Tibial nerve (tissue), 4 donors: ENCODE data around the gene ARID1B. TPM values are rescaled to one million over a fixed set of nuclear protein-coding genes. Genes with fewer than 3 reads are reported as not detected.

Experiments
- DNase-seq, 2 donors: peaks; one replicate each; pipeline ENCODE4 v3.0.0-alpha.2; 2019; ENCODE audit warnings: low spot score in 2 of 2
- H3K27ac ChIP-seq, 4 donors: fragments of 200-600 bp; sonication (generic) in 3 of 4; one replicate each; pipeline ENCODE4 v1.5.1; 2017 to 2019; ENCODE audit warnings: mild to moderate bottlenecking in 1 of 4
- H3K27me3 ChIP-seq, 2 donors: fragments of 200-600 bp; sonication (generic) in 1 of 2; one replicate each; pipeline versions ENCODE4 v1.5.1 to v1.6.0; 2017 to 2019
- H3K36me3 ChIP-seq, 3 donors: fragments of 200-600 bp; sonication (generic); one replicate each; pipeline ENCODE4 v1.5.1; 2018 to 2019
- H3K4me1 ChIP-seq, 4 donors: fragments of 200-600 bp; sonication (generic) in 3 of 4; one replicate each; pipeline ENCODE4 v1.5.1; 2017 to 2019
- H3K4me3 ChIP-seq, 4 donors: fragments of 200-600 bp; sonication (generic) in 3 of 4; one replicate each; pipeline ENCODE4 v1.5.1; 2017 to 2019; ENCODE audit warnings: mild to moderate bottlenecking in 1 of 4, moderate library complexity in 1 of 4
- H3K9me3 ChIP-seq, 4 donors: fragments of 200-600 bp; sonication (generic) in 3 of 4; one replicate each; pipeline ENCODE4 v1.5.1; 2017 to 2019
- EP300 ChIP-seq, 2 donors: sonication (generic); formaldehyde crosslinking; IDR thresholded peaks; one replicate each; pipeline ENCODE4 v1.6.1; 2017; ENCODE audit warnings: antibody characterized with exemption in 2 of 2, mild to moderate bottlenecking in 1 of 2
- POLR2A ChIP-seq, 2 donors: fragments of 450-650 bp; IDR thresholded peaks; one replicate each; pipeline ENCODE4 v1.6.1; 2017; ENCODE audit warnings: antibody characterized with exemption in 2 of 2, mild to moderate bottlenecking in 2 of 2, moderate library complexity in 2 of 2
- WGBS, 2 donors: methylation state at CpG; one replicate each; pipeline ENCODE4 v1.1.5; 2018; 5-methylcytosine and 5-hydroxymethylcytosine counted together
- total RNA-seq, 4 donors: library from RNA; depleted of rRNA; stranded (reverse); fragments of >200 nt; gene quantifications; one replicate each; pipeline ENCODE4 v1.1.0, GENCODE V29; 2016
- TF ChIP-seq, protein P1 (sequence below), 5 experiments: fragments of 200-600 bp in 3 of 5; fragments of 450-650 bp in 2 of 5; sonication (generic) in 3 of 5; IDR thresholded peaks; one replicate each; pipeline ENCODE4 v1.5.1; 2016 to 2019; ENCODE audit warnings: antibody characterized with exemption in 5 of 5, mild to moderate bottlenecking in 3 of 5, moderate library complexity in 2 of 5

The ARID1B gene
- total RNA-seq, 4 donors from 2014 or later, result 91.5 to 123 (median 110) TPM

DNA sequence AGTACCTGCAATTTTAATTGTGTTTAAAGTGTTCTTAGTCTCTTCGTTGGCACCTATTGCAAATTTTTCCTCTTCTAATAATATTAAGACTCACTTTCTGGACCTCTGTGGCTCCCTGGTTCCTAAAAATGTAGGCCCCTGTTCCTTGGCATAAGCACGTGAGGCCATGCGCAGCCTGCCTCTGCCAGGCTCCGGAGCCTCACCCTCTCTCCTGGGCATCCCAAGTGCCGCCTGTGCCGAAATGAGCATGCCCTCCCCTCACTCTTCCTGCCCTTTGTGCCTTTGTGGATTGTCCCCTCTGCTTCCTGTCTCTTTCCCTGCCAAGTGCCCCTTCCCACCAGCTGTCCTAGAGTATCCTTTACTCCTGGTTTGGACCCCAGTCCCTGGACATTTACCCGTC, 300.1 kb downstream of the ARID1B start:
- Histone ChIP-seq H3K27me3 (no peaks in the 10 kb centered on the region), H3K4me3 (no peak overlapping the region), H3K9me3 (no peaks in the 10 kb centered on the region), H3K4me1 (peaks cover 0 to 41% (median 13%) of the 10 kb centered on the region in 4 donors), H3K36me3 (no peaks in the 10 kb centered on the region), H3K27ac (no peak overlapping the region)
- TF ChIP-seq, protein P1, sequence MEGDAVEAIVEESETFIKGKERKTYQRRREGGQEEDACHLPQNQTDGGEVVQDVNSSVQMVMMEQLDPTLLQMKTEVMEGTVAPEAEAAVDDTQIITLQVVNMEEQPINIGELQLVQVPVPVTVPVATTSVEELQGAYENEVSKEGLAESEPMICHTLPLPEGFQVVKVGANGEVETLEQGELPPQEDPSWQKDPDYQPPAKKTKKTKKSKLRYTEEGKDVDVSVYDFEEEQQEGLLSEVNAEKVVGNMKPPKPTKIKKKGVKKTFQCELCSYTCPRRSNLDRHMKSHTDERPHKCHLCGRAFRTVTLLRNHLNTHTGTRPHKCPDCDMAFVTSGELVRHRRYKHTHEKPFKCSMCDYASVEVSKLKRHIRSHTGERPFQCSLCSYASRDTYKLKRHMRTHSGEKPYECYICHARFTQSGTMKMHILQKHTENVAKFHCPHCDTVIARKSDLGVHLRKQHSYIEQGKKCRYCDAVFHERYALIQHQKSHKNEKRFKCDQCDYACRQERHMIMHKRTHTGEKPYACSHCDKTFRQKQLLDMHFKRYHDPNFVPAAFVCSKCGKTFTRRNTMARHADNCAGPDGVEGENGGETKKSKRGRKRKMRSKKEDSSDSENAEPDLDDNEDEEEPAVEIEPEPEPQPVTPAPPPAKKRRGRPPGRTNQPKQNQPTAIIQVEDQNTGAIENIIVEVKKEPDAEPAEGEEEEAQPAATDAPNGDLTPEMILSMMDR (IDR thresholded peaks at IDR 0.05), result no peak
- TF ChIP-seq EP300 (IDR thresholded peaks at IDR 0.05) (no peak), POLR2A (IDR thresholded peaks at IDR 0.05) (no peak)
- DNase-seq, result no peak
- WGBS, 2 donors, result 93% methylated on average over 7 of the region's 7 CpGs

DNA sequence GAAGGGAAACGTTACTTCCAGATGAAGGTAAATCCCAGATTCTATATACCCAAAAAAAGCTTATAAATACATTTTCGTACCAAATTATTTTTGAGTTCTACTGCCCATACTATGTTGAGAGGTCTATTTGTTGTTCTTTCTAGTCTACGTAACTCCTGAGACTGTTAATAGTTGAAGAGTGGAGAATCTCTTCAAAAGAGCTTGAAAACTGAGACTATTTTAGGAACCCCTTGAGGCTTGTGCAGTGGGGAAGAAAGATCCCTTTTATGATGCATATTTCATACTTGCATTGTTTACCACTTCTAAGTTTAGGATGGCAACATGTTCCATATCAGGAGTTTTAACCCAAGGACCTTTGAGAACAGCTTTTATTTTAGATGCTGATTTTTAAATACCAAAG, 301.1 kb downstream of the ARID1B start:
- 62 to 74% methylated on average over 3 of the region's 3 CpGs for WGBS, 2 donors

DNA sequence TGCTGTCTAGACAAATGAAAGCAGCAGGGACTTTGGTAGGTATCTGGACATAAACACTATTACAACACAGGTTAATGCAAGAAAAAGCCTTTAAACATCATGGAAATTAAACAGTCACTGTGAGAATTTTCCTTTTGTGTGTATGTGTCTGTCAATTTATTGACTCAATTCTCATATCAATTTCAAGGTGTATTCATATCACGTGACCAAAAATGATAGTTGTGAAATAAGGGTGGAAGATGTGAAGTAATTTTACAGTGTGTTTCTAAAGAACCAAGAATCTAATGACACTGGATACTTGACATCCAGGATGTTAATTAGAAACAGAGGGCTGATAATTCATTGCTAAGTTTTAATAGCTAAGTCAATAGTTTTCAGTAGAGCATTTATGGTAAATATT, 302.1 kb downstream of the ARID1B start:
- H3K27ac ChIP-seq, result no peak overlapping the region
- no peaks in the 10 kb centered on the region for H3K27me3 ChIP-seq
- TF ChIP-seq EP300 (IDR thresholded peaks at IDR 0.05) (no peak), POLR2A (IDR thresholded peaks at IDR 0.05) (no peak)
- TF ChIP-seq, protein P1 (IDR thresholded peaks at IDR 0.05), result no peak
- peaks cover 0 to 44% (median 13%) of the 10 kb centered on the region in 4 donors for H3K4me1 ChIP-seq
- H3K36me3 ChIP-seq, result no peaks in the 10 kb centered on the region
- H3K4me3 ChIP-seq, result no peak overlapping the region
- no peak for DNase-seq
- 73 to 74% methylated on average over 1 of the region's 1 CpG for WGBS, 2 donors
- H3K9me3 ChIP-seq, result no peaks in the 10 kb centered on the region

More for the DNA sequence above, 301.1 kb downstream of the ARID1B start:
- no peaks in the 10 kb centered on the region for H3K36me3 ChIP-seq
- H3K27me3 ChIP-seq, result no peaks in the 10 kb centered on the region
- H3K9me3 ChIP-seq, result no peaks in the 10 kb centered on the region
- peaks cover 0 to 44% (median 13%) of the 10 kb centered on the region in 4 donors for H3K4me1 ChIP-seq
- H3K4me3 ChIP-seq, result no peak overlapping the region
- no peak for DNase-seq
- H3K27ac ChIP-seq, result no peak overlapping the region
- no peak for TF ChIP-seq POLR2A (IDR thresholded peaks at IDR 0.05)
- TF ChIP-seq, protein P1 (IDR thresholded peaks at IDR 0.05), result no peak

DNA sequence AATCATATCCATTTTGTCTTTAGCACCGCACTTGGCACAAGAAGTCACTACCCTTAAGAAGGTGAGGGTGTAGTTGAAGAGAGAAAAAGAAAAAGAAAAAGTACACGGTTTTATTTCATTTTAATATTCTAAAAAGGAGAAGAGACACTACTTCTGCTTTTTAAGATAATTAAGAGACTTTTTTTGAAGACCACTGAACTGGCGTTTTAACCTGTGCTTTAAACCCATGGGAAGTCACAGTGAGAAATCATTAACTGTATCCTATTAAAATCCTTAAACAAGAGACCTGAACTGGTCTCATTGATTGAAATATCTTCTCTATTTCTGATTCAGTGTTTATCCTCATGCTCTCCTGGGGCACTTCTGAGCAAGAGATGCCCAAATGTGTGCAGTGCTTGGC, 302.6 kb downstream of the ARID1B start:
- Histone ChIP-seq H3K4me3 (no peak overlapping the region), H3K36me3 (peaks cover 0 to 4% (median 0%) of the 10 kb centered on the region in 3 donors), H3K27ac (no peak overlapping the region), H3K4me1 (peaks cover 0 to 44% (median 13%) of the 10 kb centered on the region in 4 donors), H3K9me3 (no peaks in the 10 kb centered on the region), H3K27me3 (no peaks in the 10 kb centered on the region)
- WGBS, 2 donors, result 81 to 83% methylated on average over 3 of the region's 3 CpGs
- TF ChIP-seq POLR2A (IDR thresholded peaks at IDR 0.05) (no peak), EP300 (IDR thresholded peaks at IDR 0.05) (no peak)
- TF ChIP-seq, protein P1 (IDR thresholded peaks at IDR 0.05), result no peak
- no peak for DNase-seq

DNA sequence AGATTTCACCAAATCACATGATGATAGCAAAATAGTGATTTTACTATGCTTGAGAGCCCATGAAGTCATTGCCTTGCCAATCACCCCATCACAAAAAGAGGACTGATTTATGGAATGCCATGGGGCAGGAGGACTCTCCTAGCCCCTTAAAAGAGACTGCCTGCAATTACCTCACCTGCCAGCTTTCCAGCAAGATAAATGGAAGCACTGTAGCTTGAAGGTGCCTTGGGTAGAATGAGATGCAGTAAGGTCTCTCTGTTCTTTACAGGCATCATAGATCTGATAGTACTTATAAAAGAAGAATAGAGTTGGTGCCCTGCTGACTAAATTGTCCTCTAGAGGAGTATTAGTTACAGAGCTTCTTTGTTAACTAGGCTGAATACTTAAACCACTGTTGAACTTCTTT, 303.8 kb downstream of the ARID1B start:
- no peak for DNase-seq
- H3K27ac ChIP-seq, result no peak overlapping the region
- no peak for TF ChIP-seq EP300 (IDR thresholded peaks at IDR 0.05)
- TF ChIP-seq, protein P1 (IDR thresholded peaks at IDR 0.05), result no peak
- no peak for TF ChIP-seq POLR2A (IDR thresholded peaks at IDR 0.05)
- H3K4me1 ChIP-seq, result peaks cover 0 to 43% (median 13%) of the 10 kb centered on the region in 4 donors
- no peaks in the 10 kb centered on the region for H3K9me3 ChIP-seq
- H3K27me3 ChIP-seq, result no peaks in the 10 kb centered on the region
- no peak overlapping the region for H3K4me3 ChIP-seq
- H3K36me3 ChIP-seq, result peaks cover 0 to 14% (median 0%) of the 10 kb centered on the region in 3 donors
